NT2/D1 (cell line): ENCODE measurements around the gene KCNQ5.

Source experiments
- DNase-seq: peaks from one replicate; pipeline ENCODE4 v3.0.0-alpha.2; 2011; ENCODE audit warnings: low read depth, low spot score
- H3K27me3 ChIP-seq: 2 replicates; pipeline ENCODE4 v1.6.0; 2011; ENCODE audit warnings: mild to moderate bottlenecking; ENCODE audit not compliant: insufficient read length, insufficient read depth
- H3K36me3 ChIP-seq: 2 replicates; pipeline ENCODE4 v1.6.1; 2011; ENCODE audit warnings: mild to moderate bottlenecking, low read length, mixed read lengths; ENCODE audit not compliant: insufficient read depth, insufficient read length
- H3K4me1 ChIP-seq: 2 replicates; pipeline ENCODE4 v1.5.1; 2011; ENCODE audit not compliant: insufficient read depth, insufficient read length
- H3K4me3 ChIP-seq: 2 replicates; pipeline ENCODE4 v1.5.1; 2011; ENCODE audit warnings: low read depth; ENCODE audit not compliant: insufficient read length
- H3K9ac ChIP-seq: 2 replicates; pipeline ENCODE4 v1.6.0; 2011; ENCODE audit warnings: low read depth; ENCODE audit not compliant: insufficient read length
- H3K9me3 ChIP-seq: 2 replicates; pipeline ENCODE4 v1.5.1; 2011; ENCODE audit warnings: mild to moderate bottlenecking, low read length; ENCODE audit not compliant: insufficient read depth
- SUZ12 ChIP-seq: IDR thresholded peaks from 2 replicates; pipeline ENCODE4 v1.6.1; 2011; ENCODE audit not compliant: insufficient read length, insufficient read depth; ENCODE audit errors: extremely low read depth
- YY1 ChIP-seq: IDR thresholded peaks from 2 replicates; pipeline ENCODE4 v1.6.1; 2011; ENCODE audit not compliant: insufficient read length, insufficient read depth
- ZNF274 ChIP-seq: IDR thresholded peaks from 2 replicates; pipeline ENCODE4 v1.6.1; 2011; ENCODE audit warnings: mild to moderate bottlenecking, low read depth, low read length

Gene KCNQ5

DNA sequence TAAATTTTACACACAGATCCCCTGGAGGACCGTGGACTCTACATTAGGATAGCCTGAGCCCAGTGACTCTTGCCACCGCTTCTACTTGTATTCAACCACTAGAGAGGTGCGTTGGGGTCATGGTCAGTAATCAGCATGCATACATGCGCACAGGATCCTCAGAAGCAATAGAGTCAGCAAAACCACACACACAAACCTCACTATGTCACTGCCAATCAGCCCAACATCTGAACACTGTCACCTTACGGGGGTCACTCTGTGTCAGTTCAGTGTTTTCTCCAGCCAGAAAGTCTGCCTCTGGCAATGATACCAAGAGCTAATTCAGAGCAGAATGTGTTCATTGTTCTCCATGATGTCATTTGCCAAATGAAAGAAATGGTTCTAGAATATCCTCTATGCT, 378.1 kb downstream of the KCNQ5 start:
- DNase-seq, result no peak
- Histone ChIP-seq H3K9ac (no peak overlapping the region), H3K36me3 (no peaks in the 10 kb centered on the region), H3K9me3 (no peaks in the 10 kb centered on the region), H3K27me3 (no peaks in the 10 kb centered on the region), H3K4me1 (no peaks in the 10 kb centered on the region), H3K4me3 (no peak overlapping the region)
- no peak for TF ChIP-seq ZNF274
- no peak for TF ChIP-seq YY1
- TF ChIP-seq SUZ12, result no peak

DNA sequence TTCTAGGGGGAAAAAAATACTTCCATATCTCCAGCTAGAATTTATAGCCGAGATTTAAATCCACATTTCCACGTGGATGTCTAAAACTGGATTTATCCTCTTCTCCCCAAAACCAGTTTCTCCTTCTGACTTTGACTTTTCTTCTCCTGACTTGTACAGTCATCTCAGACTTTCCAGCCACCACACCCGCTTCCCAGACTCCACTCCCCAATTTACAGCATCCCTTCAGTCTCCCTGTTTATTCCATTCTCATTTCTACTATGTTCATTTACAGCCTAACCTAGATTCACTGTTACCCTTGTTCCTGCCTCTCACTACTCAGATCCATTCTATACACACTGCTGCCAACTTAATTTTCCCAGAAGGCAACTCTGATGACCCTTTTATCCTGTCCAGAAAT, 378.6 kb downstream of the KCNQ5 start:
- Histone ChIP-seq H3K27me3 (no peaks in the 10 kb centered on the region), H3K4me1 (no peaks in the 10 kb centered on the region), H3K9me3 (no peaks in the 10 kb centered on the region), H3K4me3 (no peak overlapping the region), H3K9ac (no peak overlapping the region), H3K36me3 (no peaks in the 10 kb centered on the region)
- TF ChIP-seq ZNF274, result no peak
- TF ChIP-seq YY1, result no peak
- no peak for TF ChIP-seq SUZ12
- DNase-seq, result no peak

DNA sequence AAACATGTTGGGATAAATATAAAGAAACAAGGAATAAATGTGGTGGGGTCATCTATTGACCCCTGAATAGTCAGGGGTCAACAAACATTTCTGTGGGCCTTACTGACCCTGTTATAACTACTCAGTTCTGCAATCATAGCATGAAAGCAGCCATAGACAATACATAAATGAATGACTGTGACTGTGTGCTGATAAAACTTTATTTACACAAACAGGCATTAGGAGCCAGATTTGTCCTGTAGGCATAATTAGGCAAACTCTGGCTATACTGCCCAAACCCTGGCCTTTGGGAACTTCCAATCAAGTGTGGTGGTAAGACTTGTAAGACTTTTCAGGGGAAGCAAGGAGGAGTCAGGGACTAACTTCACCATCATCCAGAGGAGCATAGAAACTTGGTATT, 380.7 kb downstream of the KCNQ5 start:
- no peak overlapping the region for H3K4me3 ChIP-seq
- no peaks in the 10 kb centered on the region for H3K36me3 ChIP-seq
- TF ChIP-seq SUZ12, result no peak
- no peak for TF ChIP-seq YY1
- no peak for TF ChIP-seq ZNF274
- H3K27me3 ChIP-seq, result no peaks in the 10 kb centered on the region
- H3K4me1 ChIP-seq, result no peaks in the 10 kb centered on the region
- H3K9ac ChIP-seq, result no peak overlapping the region
- H3K9me3 ChIP-seq, result no peaks in the 10 kb centered on the region
- DNase-seq, result no peak

DNA sequence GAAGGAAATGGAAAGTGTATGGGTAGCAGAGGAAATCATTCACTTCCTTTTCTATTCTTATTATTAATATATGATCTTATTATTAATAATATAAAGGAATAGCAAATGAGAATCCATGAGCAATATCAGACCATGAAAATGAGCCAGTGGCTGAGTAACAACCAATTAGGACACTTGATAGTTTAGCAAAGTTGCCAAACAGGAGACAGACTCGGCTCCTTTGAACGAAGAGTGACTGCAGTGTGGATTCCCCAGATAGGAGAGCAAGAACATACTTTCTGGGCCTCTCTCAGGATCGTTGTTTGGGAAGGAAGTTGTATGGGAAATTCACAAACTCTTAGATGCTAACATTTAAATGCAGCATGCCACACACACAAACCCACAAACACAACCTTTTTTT, 381.4 kb downstream of the KCNQ5 start:
- Histone ChIP-seq H3K36me3 (no peaks in the 10 kb centered on the region), H3K4me3 (no peak overlapping the region), H3K9ac (no peak overlapping the region), H3K9me3 (no peaks in the 10 kb centered on the region), H3K4me1 (no peaks in the 10 kb centered on the region), H3K27me3 (no peaks in the 10 kb centered on the region)
- no peak for DNase-seq
- TF ChIP-seq SUZ12 (no peak), YY1 (no peak), ZNF274 (no peak)

DNA sequence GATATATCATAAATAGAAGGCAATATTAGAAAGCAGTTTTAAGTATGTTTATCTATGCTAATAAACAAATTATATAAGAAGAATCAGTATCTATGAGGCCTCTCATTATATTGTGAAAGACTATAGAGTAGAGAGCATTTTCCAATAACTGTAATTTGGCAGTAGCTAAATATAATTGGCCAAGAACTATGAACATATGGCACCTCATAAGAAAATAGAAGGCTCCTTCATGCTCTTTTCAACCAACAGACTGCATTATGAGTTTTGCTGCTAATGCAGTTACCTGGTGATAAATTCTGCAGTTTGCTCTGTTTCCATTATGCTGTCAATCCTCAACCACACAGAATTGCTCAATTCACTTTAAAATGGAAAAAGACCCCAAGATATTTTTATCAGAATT, 382.4 kb downstream of the KCNQ5 start:
- Histone ChIP-seq H3K4me1 (no peaks in the 10 kb centered on the region), H3K36me3 (no peaks in the 10 kb centered on the region), H3K27me3 (no peaks in the 10 kb centered on the region), H3K9me3 (no peaks in the 10 kb centered on the region), H3K4me3 (no peak overlapping the region), H3K9ac (no peak overlapping the region)
- TF ChIP-seq ZNF274, result no peak
- DNase-seq, result no peak

DNA sequence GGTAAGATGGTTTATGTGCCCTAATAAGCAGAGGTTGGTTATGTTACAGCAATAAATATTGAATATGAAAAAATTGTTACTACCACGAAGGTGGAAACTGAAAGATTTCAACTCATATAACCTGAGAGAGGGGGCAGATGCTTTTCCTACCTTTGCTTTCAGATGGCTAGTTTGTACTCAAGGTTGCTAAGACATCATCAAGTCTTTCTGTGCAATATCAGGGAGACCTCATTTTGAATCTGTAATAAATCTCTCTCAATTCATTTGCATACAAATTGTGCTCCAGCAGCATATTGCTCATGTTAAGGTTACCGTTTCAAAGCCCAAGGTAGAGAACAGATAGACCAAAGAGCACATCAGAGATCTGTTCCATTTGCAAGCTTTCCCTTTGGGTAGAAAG, 383.0 kb downstream of the KCNQ5 start:
- no peak overlapping the region for H3K9ac ChIP-seq
- no peaks in the 10 kb centered on the region for H3K36me3 ChIP-seq
- H3K27me3 ChIP-seq, result no peaks in the 10 kb centered on the region
- H3K4me1 ChIP-seq, result no peaks in the 10 kb centered on the region
- DNase-seq, result no peak
- no peaks in the 10 kb centered on the region for H3K9me3 ChIP-seq
- no peak for TF ChIP-seq ZNF274
- no peak for TF ChIP-seq SUZ12
- no peak for TF ChIP-seq YY1
- no peak overlapping the region for H3K4me3 ChIP-seq

DNA sequence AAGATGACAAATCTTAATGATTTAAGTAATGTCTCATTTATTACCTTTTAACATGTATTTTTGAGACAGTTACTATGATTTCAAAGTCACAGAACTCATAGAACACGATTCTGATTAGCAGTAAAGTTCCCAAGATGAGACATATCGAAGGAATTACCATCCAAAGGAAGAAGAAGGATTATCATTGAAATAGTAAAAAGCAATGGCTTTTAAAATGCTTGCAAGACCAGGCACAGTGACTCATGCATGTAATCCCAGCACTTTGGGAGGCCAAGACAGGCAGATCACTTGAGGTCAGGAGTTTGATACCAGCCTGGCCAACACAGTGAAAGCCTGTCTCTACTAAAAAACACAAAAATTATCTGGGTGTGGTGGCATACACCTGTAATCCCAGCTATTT, 384.3 kb downstream of the KCNQ5 start:
- Histone ChIP-seq H3K36me3 (no peaks in the 10 kb centered on the region), H3K9me3 (no peaks in the 10 kb centered on the region), H3K4me3 (no peak overlapping the region), H3K4me1 (no peaks in the 10 kb centered on the region), H3K27me3 (no peaks in the 10 kb centered on the region), H3K9ac (no peak overlapping the region)
- TF ChIP-seq YY1 (no peak), ZNF274 (no peak)
- no peak for DNase-seq

DNA sequence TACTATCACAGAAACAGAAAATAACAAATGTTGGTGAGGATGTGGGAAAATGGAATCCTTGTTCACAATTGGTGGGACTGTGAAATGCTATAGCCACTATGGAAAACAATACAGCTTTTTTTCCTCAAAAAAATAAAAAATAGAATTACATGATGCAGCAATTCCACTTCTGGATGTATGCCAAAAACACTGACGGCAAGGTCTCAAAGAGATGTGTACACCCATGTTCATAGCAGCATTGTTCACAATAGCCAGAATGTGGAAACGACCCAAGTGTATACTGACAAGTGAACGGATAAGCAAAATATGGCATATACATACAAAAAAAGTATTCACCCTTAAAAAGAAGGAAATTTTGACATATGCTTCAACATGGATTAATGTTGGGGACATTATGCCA, 390.1 kb downstream of the KCNQ5 start:
- Histone ChIP-seq H3K9me3 (no peaks in the 10 kb centered on the region), H3K27me3 (no peaks in the 10 kb centered on the region), H3K4me1 (no peaks in the 10 kb centered on the region), H3K4me3 (no peak overlapping the region), H3K9ac (no peak overlapping the region), H3K36me3 (no peaks in the 10 kb centered on the region)
- no peak for DNase-seq
- no peak for TF ChIP-seq YY1
- TF ChIP-seq ZNF274, result no peak
- no peak for TF ChIP-seq SUZ12
